Limb (tissue), 2 donors: ENCODE measurements around the gene RAPGEF5.

Source experiments
- DNase-seq, 2 donors: peaks; one replicate each; pipeline ENCODE4 v3.0.0-alpha.2; 2016; ENCODE audit errors: extremely low spot score in 2 of 2

The RAPGEF5 gene

DNA sequence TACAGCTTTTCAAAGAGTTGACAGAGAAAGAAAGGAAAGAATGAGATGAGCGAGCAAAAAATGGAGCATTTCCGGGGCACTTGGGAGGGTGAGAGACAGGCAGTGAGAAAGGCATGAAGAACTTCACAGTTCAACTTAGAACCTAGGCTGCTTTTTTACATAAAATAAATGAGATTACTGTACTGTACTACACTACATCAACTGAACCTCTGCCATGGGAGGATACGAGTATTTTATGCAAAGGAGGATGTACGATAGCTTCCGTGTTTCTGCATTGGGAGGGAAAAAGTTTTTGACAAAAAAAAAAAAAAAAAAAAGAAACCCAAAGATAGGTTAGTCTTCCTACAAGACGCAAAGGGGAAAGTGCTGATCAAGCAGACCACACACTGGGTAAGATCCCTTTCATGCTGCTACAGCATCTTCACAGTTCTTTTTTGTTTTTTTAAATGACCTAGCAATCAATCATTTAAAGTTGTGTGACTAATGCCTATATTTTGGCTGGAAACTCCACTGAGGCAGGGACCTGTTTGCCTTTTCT lies 88.0 kb downstream of the RAPGEF5 start:
- no peak for DNase-seq

DNA sequence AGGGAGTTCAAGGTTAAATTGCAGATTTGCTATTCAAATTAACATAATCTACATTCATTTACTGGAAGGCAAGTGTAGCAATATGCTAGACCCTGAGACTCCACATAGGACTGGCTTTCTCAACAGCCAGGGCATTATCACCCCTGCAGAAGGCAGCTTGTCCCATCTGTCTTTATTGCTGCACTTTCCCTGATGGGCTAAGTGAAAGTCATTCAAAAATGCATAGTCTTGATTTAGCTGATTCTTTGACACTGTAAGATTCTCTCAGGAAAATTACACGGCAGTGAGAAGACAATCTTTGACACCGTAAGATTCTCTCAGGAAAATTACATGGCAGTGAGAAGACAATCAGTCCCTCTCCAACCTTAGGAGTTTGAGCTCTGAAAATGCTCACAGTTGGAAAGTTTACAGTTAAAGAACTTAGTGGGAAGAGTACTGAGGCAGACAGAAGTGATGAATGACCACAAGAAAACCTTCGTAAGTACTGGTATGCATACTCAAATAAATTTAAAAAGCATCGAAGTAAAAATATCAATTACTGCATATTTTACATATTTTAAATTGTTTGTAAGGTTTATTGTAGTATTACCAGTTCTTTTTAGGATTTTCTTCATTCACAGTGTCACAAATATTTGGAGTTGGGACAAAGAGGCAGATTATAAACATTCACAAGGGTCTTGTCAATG lies 88.9 kb downstream of the RAPGEF5 start:
- no peak for DNase-seq

DNA sequence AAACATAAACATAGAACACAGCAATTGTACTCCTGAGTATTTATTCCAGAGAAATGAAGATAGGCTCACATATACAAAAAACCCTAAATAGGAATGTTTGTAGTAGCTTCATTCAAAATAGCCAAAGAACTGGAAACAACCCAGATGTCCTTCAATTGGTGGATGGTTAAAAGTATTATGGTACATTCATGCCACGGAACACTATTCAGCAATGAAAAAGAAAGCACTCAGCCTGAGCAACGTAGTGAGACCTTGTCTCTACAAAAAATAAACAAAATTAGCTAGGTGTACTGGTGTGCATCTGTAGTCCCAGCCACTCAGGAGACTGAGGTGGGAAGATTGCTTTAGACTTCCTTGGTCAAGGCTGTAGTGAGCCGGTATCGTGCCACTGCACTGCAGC lies 94.4 kb downstream of the RAPGEF5 start:
- DNase-seq: no peak

GRCh38 chr7:22256541-22257096 lies 100.3 kb downstream of the RAPGEF5 start:
- DNase-seq: no peak

DNA sequence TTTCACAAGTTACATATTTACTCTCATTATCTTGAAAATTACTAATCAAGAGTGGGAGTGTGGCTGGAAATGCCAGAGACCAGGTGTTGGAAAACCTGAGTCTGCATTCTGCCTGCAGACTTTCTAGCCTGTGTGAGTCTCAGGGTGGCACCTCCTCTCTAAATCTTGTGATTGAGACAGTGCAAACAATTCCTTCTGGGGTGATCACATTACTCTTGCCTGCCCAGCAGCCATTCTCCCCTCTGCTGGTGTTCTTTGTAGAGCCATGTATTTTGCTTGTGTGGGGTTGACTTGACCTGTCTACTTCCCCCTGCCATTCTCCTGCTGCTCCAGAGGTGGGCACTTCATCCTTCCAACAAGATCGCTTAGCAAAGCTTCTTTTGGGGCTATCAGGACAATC lies 101.1 kb downstream of the RAPGEF5 start:
- no peak for DNase-seq

GRCh38 chr7:22255342-22255741 lies 101.6 kb downstream of the RAPGEF5 start:
- no peak for DNase-seq

DNA sequence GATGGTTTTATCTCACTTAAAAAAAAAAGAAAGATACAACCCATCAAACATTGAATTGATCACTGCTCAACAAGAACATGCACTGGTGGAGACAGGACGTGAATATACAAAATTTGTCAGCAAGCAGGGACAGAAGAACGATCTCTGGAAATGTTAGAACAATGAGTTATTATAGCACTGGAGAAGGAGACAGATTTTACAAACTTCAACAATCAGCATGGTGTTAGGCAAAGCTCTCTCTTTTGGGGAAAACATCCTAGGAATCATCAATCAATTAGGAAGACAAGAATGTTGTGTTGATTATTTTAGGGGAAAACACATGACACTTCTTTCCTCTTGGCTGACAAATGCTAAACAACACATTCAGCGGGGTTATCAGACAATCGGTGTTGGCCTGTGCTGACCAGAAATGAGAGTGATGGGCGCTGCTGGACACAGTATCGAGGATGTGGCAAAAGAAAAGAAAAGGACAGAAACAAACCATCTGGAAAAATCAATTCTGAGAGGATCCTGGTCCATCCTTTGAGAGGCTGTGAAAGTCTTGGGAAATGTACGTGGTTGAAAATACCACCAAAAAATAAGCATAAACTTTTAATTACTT lies 103.9 kb downstream of the RAPGEF5 start:
- no peak for DNase-seq

DNA sequence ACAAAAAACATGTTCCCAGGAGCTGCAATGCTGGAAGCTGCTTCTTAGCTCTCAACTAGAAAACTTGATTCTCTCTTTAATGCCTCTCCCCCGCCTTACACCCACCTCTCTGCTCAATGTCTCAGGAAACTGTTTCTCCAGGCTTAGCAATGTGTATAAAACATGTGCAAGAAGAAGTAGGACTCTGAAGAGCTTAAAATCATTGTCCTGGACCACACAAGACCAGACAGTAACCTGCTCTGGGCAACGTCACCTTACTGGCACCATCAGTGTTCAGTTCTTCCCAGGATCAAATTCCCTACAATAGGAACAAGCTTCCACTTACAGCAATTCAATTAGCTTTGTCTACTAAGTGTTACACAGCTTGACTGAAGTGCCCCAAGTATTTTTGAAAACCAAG lies 104.9 kb downstream of the RAPGEF5 start:
- no peak for DNase-seq

DNA sequence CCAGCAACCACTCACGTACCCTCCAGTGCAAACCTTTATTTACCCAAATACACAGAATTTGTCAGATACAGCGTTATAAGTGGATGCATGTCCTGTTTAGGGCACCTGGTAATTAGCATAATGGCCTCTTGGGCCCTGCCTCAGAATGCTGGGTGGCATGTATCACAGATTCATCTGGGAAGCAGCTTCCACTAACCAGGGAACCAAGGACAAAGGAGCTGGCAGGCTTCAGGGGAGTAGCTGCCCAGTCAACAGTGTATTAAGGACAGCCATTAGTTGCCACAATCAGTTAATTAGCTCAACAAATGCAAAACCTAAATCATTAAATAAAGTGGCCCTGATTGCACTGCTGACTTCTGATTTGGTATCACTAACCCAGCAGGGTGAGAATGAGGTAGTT lies 105.7 kb downstream of the RAPGEF5 start:
- no peak for DNase-seq

DNA sequence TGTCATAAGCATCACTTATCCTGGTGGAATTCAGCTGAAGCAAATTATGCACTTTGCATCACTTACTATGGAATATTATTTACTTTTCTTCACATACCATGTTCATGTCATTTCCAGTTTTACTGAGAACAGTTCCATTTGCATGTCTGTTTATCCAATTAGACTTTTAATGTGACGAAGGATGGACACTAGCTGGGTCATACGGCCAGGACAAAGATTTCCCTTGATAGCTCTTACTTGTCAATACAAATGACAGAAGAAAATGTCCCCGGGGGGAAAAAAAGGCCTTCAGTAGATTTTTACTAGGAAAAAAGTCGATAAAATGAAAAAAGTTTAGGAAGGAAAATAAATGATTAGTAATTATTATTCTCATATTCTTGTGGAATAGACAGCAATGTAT lies 106.6 kb downstream of the RAPGEF5 start:
- no peak for DNase-seq

DNA sequence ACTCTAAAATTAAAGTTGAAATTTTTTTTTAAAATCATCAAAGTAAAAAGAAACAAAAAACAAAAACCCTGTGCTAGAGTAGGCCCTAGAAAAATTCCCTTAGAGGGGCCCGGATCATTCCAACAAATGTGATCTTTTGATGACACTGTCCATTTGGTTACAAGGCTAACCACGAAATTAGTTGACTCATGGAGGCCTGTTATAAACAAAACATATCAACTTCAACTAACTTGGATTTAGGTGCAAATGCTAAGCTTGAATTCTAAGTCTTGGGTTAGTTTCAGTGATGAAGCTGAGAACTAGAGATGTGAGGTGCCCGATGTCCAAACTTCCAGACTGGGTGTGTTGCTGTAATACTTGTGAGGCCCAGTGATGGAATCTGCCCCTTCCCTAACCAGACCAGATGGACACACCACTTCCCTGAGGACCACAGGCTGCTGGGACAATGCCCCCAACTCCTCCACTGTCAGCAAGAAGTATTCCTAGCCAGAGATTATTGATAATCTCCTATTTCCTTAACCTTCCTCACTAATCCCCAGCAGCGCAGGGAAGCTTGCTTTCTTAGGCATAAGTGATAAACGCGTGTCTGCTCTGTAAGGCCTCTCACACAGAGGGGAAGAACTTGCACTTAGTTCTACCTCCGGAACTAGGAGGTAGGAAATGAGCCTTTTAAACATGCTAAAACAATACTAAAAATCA lies 108.7 kb downstream of the RAPGEF5 start:
- no peak for DNase-seq

DNA sequence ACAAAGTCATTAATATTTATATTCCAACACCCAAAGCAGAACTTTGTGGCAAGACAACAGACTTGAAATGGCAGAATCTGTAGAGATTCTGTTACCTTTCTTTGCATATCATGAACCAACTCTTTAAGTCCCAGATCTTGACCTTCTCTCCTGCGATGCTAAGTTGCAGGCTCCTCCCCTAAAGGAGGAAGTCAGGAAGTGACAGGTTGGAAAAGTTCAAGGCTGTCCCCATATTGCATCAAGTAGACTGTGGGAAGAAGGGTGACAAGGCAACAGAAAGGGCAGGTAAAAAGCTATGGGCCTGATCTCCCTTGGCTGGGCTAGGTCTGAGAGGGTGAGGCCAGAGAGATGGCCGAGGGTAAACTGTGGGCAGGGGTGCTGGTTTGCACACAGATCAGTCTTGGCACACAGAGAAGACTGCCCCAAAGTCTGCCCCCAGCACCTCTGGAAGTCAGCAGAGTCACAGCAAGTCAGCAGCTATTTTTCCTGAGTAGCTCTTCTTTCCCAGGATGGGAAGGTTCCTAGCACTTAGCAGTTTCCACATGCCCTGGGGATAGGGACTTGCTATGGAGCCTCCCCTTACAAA lies 115.1 kb downstream of the RAPGEF5 start:
- DNase-seq: no peak

DNA sequence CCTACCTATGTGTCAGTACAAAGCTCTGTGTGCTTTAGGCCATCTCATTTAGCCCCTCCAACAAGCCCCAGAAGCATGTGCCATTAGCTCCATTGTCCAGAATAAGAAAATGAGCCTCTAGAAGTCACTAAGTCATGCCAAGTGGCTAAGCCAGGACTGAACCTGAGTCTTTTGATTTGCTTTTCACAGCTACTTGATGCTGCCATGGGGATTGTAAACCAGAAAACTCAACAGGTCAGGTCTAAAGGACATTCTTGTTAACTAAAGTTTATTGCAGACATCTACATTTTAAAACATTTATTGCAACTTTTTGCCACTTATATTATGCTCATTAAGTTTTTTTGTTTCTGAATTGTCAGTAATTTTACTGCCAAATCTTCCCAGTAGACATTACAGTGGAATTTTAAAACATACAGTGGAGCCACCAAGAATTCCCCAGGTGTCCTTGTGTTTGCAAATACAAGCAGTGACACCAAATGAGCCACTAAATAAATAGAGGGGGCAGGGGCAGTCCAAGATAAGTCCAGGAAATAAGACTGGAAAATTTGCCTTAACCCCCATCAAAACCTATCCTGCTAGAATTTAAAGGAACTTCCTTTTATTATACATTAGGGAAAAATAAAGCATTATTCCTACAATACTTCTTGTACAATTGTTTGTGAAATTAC lies 115.9 kb downstream of the RAPGEF5 start:
- DNase-seq: no peak

DNA sequence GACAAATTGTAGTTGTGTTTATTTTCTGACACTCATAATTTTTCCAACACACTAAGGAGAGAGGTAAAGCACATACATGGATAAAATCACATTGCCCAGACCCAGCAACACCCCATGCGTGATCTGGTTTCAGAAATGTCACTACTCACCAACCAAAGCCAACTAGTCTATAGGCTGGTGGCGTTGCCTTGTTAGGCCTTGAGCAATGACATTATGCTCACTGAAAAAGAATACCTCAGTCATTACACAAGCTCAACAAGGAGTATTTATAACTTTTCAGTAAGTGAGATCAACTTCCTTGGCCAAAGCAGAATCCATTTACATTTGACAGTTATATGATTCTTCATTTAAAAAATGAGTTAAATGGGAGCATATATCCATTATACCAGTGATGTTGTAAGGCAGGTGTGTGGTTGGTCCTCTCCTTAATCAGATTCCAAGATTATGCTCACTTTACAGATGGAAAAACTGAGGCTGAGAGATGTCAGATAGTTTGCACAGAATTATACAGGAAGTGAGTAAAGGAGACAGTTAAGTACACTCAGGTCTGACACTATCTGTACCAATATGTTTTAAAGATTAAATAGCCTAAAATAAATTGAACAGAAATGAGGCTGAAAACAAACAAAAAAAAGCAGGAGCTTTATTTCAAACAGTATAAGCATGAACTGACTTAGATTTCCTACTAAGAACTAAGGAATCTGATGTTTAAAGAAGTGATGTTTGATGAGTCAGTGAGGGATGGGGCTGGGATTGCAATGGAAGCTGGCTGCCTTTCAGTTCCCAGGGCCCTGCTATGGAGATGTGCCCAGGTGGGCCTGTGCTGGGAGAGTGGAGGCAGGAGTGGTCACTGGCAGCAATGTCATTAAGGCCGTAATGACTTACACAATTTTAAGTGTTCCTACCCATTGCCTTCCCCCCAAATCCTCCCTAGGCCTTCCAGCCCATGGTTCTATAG lies 118.3 kb downstream of the RAPGEF5 start:
- no peak for DNase-seq

- DNase-seq: no peak
Observed at GRCh38 chr7:22235134-22235533, 121.8 kb downstream of the RAPGEF5 start.

DNA sequence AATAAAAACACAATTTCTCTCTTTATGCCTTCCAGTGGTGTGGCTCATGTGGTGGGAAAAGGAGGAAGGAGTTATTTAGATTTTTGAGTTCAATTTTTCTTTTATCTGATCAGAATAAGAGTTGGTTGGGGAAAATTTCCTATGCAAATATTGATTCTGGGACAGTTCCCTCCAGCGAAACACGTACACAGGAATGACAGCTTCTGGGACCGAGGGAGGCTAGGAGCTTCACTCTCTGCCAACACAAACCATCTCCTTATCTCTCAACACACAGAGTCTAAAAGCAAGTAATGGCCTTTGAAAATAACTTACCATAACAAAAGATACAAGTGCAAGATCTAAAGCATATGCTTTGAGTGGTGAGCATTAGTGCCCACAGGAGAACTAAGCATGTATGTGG lies 122.7 kb downstream of the RAPGEF5 start:
- DNase-seq: no peak

GRCh38 chr7:22231806-22232205 lies 125.1 kb downstream of the RAPGEF5 start:
- DNase-seq: no peak

DNA sequence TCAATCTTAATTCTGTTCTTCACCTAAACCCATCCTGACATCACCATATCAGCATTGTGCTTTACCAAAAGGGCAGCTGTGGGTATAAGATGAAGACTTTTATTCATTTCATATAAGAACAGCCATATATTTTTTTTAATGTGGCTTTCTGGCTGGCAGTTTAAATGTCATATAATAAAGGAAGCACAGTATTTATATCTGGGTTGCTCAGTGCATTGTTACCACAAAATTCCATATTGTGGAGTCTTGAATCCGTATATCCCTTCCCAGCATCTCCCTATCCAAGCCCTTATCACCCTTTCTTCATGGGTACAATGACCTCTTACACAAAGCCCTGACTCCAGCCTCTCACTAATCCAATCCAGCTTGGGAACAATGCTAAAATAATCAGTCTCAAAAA lies 125.8 kb downstream of the RAPGEF5 start:
- DNase-seq: no peak

DNA sequence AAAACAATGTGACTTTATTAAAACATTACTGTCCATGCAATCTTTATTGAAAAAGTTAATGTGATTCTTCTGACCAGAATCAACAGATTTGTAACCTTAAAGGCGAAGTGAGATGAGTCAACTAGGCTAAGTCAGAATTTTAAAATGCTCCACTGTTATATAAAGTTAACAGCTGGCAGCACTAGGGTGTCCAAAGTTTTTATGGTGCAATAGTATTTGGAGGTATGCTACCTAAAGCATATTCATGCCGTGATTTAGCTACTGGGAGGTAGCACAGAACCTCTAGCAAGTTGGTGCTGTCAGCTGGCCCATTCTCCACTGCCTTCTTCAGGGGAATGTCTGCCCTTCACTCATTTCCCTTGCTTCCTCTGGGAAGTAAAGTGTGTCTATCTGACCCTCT lies 126.7 kb downstream of the RAPGEF5 start:
- no peak for DNase-seq

DNA sequence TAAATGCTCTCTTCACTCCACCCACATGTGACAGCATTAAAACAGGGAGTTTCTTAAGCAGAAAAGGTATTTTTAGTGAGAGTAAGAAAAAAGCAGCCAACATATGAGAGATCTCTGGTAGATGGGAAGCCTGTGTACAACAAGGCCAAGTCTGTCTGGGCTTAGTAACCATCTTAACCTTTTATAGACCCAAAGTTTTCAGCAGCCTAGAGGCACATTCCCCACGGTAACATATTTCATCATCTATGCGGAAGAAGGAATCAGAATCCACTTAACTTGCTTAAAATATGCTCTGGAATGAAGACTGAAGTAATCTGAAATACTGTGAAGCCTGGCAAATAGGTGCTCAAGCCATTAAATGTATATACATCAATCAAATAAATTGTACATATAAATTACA lies 127.8 kb downstream of the RAPGEF5 start:
- peak in 1 of 2 donors; percentile 32 for DNase-seq
